Stimulated activated CD4-positive, alpha-beta T cell treated with anti-CD3 and anti-CD28 coated beads, TNF-alpha, amount 100 ng/mL, for 48 hours (primary cell): ENCODE results near the gene LOXL4.

Experiments
- DNase-seq, 3 donors: peaks; one replicate each; pipeline ENCODE4 v3.0.0-alpha.2; 2020; ENCODE audit warnings: low read depth in 3 of 3

LOXL4 gene

GRCh38 chr10:98267894-98268693, at the start of gene LOXL4:
LOXL4 (minus strand) TSS chr10:98268194; CDS start chr10:98263019, 5,175 bp downstream.
- DNase-seq = no peak

GRCh38 chr10:98316661-98317060, 48.7 kb upstream of the LOXL4 start:
- DNase-seq = no peak

GRCh38 chr10:98316170-98316569, 48.2 kb upstream of the LOXL4 start:
- no peak for DNase-seq

GRCh38 chr10:98314532-98315284, 46.7 kb upstream of the LOXL4 start:
- DNase-seq = no peak

- DNase-seq = no peak
These were observed 45.6 kb upstream of the LOXL4 start for GRCh38 chr10:98313598-98313997.

- DNase-seq = no peak
These were observed 44.8 kb upstream of the LOXL4 start for GRCh38 chr10:98312822-98313221.

- DNase-seq = no peak
These were observed 44.4 kb upstream of the LOXL4 start for GRCh38 chr10:98312349-98312748.

GRCh38 chr10:98310701-98311100, 42.7 kb upstream of the LOXL4 start:
- DNase-seq = no peak

GRCh38 chr10:98309366-98310355, 41.7 kb upstream of the LOXL4 start:
- no peak for DNase-seq

GRCh38 chr10:98308669-98309365, 40.8 kb upstream of the LOXL4 start:
- no peak for DNase-seq

GRCh38 chr10:98307916-98308541, 40.0 kb upstream of the LOXL4 start:
- DNase-seq = no peak

GRCh38 chr10:98306501-98306900, 38.5 kb upstream of the LOXL4 start:
- no peak for DNase-seq

GRCh38 chr10:98303569-98303968, 35.6 kb upstream of the LOXL4 start:
- DNase-seq = no peak

- no peak for DNase-seq
These were observed 34.9 kb upstream of the LOXL4 start for GRCh38 chr10:98302741-98303365.

- DNase-seq = no peak
These were observed 33.8 kb upstream of the LOXL4 start for GRCh38 chr10:98301664-98302319.

- no peak for DNase-seq
These were observed 32.7 kb upstream of the LOXL4 start for GRCh38 chr10:98300526-98301229.

- DNase-seq = no peak
These were observed 31.3 kb upstream of the LOXL4 start for GRCh38 chr10:98299341-98299740.

GRCh38 chr10:98296524-98296923, 28.5 kb upstream of the LOXL4 start:
- no peak for DNase-seq

GRCh38 chr10:98295907-98296306, 27.9 kb upstream of the LOXL4 start:
- DNase-seq = no peak
